ENCODE data around the gene CARD10.
"Not testable (repeated sequence)": the region's sequence is repeated elsewhere in the genome, so short reads cannot be mapped to it uniquely, and the experiment has no call there.

The CARD10 gene

GRCh38 chr22:37542416-37542815 lies 23.2 kb upstream of the CARD10 start:
- H3K9me3 Mint-ChIP-seq, H3K27ac Mint-ChIP-seq, H3K36me3 Mint-ChIP-seq, H3K4me3 Mint-ChIP-seq, H3K27me3 Mint-ChIP-seq: not testable (repeated sequence)
- H3K4me1 Mint-ChIP-seq, result peaks cover 17% of the 10 kb centered on the region

DNA sequence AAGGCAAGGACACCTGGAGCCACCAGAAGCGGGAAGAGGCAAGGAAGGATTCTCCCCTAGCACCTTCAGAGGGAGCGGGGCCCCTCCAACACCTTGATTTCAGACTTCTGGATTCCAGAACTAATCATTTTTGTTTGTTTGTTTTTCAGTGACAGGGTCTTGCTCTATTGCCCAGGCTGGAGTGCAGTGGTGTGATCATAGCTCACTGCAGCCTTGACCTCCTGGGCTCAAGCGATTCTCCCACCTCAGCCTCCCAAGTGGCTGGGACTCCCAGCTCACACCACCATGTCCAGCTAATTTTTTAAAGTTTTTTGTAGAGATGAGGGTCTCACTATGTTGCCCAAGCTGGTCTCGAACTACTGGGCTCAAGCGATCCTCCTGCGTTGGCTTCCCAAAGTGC lies 20.6 kb upstream of the CARD10 start:
- not testable (repeated sequence) for H3K27me3 Mint-ChIP-seq, H3K9me3 Mint-ChIP-seq, H3K4me3 Mint-ChIP-seq, H3K36me3 Mint-ChIP-seq
- peak overlapping the region; percentile 41 for H3K27ac Mint-ChIP-seq
- peaks cover 12% of the 10 kb centered on the region for H3K4me1 Mint-ChIP-seq

- Mint-ChIP-seq H3K4me1 (peaks cover 19% of the 10 kb centered on the region), H3K4me3 (peak overlapping the region; percentile 28), H3K9me3 (no peaks in the 10 kb centered on the region), H3K36me3 (no peaks in the 10 kb centered on the region), H3K27me3 (peaks cover 7% of the 10 kb centered on the region), H3K27ac (peak overlapping the region; percentile 26)
Observed at GRCh38 chr22:37538590-37539357, 19.6 kb upstream of the CARD10 start.

DNA sequence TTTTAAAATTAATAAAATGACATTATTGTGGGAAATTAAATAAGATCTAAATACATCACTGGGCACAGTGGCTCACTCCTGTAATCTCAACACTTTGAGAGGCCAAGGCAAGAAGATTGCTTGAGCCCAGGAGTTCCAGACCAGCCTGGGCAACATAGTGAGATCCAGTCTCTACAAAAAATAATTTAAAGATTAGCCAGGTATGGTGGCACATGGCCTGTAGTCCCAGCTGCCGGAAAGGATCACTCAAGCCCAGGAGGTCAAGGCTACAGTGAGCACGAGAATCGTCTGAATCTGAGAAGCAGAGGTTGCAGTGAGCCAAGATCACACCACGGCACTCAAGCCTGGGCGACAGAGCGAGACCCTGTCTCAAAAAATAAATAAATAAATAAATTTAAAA lies 15.9 kb upstream of the CARD10 start:
- peaks cover 3% of the 10 kb centered on the region for H3K27me3 Mint-ChIP-seq
- no peak overlapping the region for H3K27ac Mint-ChIP-seq
- peaks cover 21% of the 10 kb centered on the region for H3K4me1 Mint-ChIP-seq
- no peaks in the 10 kb centered on the region for H3K9me3 Mint-ChIP-seq
- no peak overlapping the region for H3K4me3 Mint-ChIP-seq
- no peaks in the 10 kb centered on the region for H3K36me3 Mint-ChIP-seq

DNA sequence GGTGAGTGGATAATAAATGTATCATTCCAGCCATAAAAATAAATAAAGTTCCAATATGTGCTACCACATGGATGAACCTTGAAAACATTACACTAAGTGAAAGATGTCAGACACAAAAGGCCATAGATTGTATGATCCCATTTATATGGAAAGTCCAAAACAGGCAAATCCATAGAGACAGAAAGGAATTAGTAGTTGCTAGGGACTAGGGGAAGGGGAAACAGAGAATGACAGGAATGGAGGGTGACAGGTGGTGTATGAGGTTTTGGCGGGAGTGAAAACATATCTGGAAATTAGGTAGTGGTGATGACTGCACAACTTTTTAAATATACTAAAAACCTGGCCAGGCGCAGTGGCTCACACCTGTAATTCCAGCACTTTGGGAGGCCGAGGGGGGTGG lies 15.2 kb upstream of the CARD10 start:
- H3K27ac Mint-ChIP-seq, result no peak overlapping the region
- no peaks in the 10 kb centered on the region for H3K36me3 Mint-ChIP-seq
- H3K9me3 Mint-ChIP-seq, result no peaks in the 10 kb centered on the region
- peaks cover 3% of the 10 kb centered on the region for H3K27me3 Mint-ChIP-seq
- H3K4me1 Mint-ChIP-seq, result peaks cover 27% of the 10 kb centered on the region
- no peak overlapping the region for H3K4me3 Mint-ChIP-seq

DNA sequence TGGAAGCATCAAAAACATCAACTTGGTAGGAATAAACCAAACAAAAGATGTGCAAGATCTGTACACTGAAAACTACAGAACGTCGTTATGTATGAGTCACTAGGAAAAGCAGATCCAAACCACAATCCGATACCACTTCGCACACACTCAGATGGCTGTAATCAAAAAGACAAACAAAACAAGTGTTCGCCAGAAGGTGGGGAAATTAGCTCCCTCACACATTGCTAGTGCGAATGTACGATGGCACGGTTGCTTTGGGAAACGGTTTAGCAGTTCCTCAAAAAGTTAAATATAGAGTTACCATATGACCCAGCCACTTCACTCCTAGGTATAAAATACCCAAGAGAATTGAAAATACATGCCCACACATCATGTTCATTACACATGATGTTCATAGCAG lies 14.8 kb upstream of the CARD10 start:
- H3K4me3 Mint-ChIP-seq, result no peak overlapping the region
- peaks cover 3% of the 10 kb centered on the region for H3K27me3 Mint-ChIP-seq
- H3K27ac Mint-ChIP-seq, result no peak overlapping the region
- H3K4me1 Mint-ChIP-seq, result peaks cover 25% of the 10 kb centered on the region
- H3K9me3 Mint-ChIP-seq, result no peaks in the 10 kb centered on the region
- no peaks in the 10 kb centered on the region for H3K36me3 Mint-ChIP-seq

DNA sequence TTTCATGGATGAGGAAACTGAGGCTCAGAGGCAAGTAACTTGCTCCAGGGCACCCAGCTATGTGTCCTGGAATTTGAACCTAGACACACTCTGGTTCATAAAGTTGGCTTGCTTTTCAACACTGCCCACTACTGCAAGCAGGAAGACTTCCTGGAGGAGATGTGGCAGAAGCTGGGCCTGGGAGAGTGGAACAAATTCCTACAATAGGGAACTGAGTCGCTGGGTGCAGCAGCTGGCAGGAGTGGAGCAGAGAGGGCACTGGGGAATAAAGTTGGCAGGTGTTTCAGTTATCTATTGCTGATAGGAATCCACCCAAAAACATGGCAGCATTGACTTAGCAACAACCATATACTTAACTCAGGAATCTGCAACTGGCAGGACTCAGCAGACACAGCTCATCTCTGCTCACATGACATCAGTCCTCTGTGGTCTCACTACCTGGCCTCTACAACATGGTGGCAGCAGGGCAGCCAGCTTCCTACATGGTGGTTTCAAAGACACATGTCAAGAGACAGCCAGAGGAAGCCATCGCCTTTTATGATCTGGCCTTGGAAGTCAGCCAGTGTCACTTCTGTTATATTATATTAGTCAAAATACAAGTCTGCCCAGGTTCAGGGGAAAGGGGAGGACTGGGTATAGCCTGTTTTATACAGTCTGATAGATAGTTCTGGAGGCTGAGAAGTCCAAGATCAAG lies 10.6 kb upstream of the CARD10 start:
- H3K27ac Mint-ChIP-seq, result peak overlapping the region; percentile 30
- no peaks in the 10 kb centered on the region for H3K9me3 Mint-ChIP-seq
- no peaks in the 10 kb centered on the region for H3K36me3 Mint-ChIP-seq
- H3K27me3 Mint-ChIP-seq, result no peaks in the 10 kb centered on the region
- peaks cover 19% of the 10 kb centered on the region for H3K4me1 Mint-ChIP-seq
- no peak overlapping the region for H3K4me3 Mint-ChIP-seq

DNA sequence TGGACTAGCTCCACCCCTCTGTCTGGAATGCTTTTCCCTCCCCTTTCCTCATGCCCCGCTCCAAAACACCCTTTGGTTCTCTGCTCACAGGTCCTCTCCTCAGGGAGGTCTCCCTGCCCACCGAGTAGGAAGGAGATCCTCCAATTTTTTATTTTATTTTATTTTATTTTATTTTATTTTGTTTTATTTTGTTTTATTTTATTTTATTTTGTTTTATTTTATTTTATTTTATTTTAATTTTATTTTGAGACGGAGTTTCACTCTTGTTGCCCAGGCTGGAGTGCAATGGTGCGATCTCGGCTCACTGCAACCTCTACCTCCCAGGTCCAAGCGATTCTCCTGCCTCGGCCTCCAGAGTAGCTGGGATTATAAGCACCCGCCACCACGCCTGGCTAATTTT lies 8.7 kb upstream of the CARD10 start:
- not testable (repeated sequence) for H3K9me3 Mint-ChIP-seq, H3K27me3 Mint-ChIP-seq, H3K4me1 Mint-ChIP-seq, H3K36me3 Mint-ChIP-seq, H3K4me3 Mint-ChIP-seq, H3K27ac Mint-ChIP-seq

DNA sequence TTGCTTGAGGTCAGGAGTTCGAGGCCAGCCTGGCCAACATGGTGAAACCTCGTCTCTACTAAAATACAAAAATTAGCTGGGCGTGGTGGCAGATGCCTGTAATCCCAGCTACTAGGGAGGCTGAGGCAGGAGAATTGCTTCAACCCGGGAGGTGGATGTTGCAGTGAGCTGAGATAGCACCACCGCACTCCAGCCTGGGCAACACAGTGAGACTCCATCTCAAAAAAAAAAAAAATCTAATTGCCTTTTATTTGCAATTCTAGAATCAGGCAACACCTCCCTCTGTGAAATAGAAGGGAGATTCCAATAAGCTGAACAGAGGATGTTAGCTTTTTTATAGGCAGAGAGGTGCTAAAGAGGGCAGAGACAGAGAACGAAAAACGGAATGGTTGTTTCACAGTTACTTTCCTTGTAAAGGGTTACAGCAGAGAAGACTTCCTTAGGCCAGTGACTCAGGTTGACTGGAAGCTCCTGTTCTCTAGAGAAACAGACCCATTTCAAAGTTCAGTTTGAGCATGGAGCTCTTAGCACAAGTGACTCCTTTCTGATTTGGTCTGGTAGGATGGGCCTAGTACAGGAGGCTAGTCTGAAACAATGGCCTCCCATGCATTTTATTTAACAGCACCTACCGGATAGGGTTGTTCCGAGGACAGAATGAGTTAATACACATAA lies 8.0 kb upstream of the CARD10 start:
- H3K9me3 Mint-ChIP-seq, H3K27ac Mint-ChIP-seq, H3K4me1 Mint-ChIP-seq, H3K27me3 Mint-ChIP-seq, H3K4me3 Mint-ChIP-seq, H3K36me3 Mint-ChIP-seq: not testable (repeated sequence)

DNA sequence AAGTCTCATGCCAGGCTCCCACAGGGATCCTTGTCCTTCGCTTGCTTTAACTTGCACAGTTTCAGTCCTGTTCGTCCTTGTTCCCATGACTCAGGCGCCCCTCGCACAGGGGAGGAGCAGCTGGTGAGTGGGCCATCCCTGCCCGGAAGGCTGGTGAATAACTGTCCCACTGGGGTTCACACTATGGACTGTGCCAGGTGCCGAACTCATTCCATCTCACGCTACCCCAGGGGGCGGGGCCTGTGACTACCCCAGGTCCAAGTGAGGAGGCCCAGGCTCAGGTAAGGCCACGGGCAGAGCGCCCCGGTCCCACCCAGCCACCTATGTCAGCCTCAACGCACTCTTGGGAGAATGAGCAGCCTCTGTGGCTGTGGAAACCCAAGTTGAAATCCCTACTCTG lies 7.2 kb upstream of the CARD10 start:
- Mint-ChIP-seq H3K36me3 (no peaks in the 10 kb centered on the region), H3K27me3 (peaks cover 6% of the 10 kb centered on the region), H3K27ac (no peak overlapping the region)

GRCh38 chr22:37525746-37526350 lies 6.6 kb upstream of the CARD10 start:
- peaks cover 12% of the 10 kb centered on the region for H3K27me3 Mint-ChIP-seq
- no peaks in the 10 kb centered on the region for H3K36me3 Mint-ChIP-seq
- no peaks in the 10 kb centered on the region for H3K9me3 Mint-ChIP-seq
- H3K27ac Mint-ChIP-seq, result no peak overlapping the region
- H3K4me3 Mint-ChIP-seq, result no peak overlapping the region
- H3K4me1 Mint-ChIP-seq, result peaks cover 8% of the 10 kb centered on the region

More for the DNA sequence above, 7.2 kb upstream of the CARD10 start:
- Mint-ChIP-seq H3K9me3 (no peaks in the 10 kb centered on the region), H3K4me1 (peaks cover 8% of the 10 kb centered on the region), H3K4me3 (no peak overlapping the region)

DNA sequence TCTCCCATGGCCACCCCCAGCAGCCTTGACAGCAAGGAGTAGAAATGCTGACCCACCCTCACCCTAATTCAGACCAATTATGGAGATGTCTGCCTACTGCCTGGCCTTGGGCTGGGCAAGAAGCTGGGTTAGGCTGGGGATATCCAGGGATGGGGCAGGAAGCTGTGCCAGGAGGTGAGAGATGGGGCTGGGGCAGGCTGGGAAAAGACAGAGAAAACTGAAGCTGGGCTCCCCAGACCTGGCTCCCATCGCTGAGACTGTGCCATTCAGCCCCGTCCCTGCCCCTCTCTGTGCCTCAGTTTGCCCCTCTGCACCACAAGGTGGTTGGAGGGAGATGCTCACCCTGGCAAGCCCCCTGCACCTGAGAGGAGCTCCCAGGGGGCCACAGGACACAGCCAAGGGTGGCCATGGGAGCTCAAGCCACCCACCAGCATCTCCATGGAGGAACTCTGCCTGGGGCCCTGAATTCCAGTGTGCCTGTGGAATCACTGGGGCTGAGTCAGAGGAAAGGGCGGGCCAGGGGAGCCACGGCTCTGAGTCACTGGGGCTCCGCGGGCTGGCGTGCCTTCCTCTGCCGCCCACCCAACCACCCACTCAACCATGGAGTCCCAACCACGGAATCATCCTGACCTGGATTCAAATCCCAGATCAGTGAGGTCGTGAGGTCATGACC lies 6.0 kb upstream of the CARD10 start:
- Mint-ChIP-seq H3K27me3 (peaks cover 12% of the 10 kb centered on the region), H3K36me3 (no peaks in the 10 kb centered on the region), H3K4me3 (no peak overlapping the region), H3K27ac (no peak overlapping the region), H3K4me1 (peaks cover 8% of the 10 kb centered on the region), H3K9me3 (no peaks in the 10 kb centered on the region)

DNA sequence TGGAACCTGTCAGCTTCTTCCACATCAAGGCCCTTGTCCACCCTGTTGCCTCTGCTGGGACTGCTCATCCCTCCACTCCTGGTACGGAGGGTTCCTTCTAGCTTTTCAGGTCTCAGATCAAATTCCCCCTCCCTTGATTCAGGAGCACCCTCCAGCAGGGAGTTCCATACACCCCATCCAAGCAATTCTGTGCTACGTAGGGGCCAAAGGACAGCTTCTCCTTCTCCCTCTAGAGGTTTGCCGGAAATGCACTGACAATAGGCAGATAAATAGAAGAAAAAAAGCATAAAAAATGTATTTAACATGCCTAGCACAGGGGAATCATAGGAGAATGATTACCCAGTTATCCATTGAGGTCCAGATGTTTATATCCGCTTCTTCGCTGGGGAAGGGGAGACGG lies 3.3 kb upstream of the CARD10 start:
- Mint-ChIP-seq H3K27me3 (peaks cover 18% of the 10 kb centered on the region), H3K27ac (no peak overlapping the region), H3K4me1 (peaks cover 8% of the 10 kb centered on the region), H3K4me3 (no peak overlapping the region), H3K9me3 (no peaks in the 10 kb centered on the region), H3K36me3 (no peaks in the 10 kb centered on the region)

DNA sequence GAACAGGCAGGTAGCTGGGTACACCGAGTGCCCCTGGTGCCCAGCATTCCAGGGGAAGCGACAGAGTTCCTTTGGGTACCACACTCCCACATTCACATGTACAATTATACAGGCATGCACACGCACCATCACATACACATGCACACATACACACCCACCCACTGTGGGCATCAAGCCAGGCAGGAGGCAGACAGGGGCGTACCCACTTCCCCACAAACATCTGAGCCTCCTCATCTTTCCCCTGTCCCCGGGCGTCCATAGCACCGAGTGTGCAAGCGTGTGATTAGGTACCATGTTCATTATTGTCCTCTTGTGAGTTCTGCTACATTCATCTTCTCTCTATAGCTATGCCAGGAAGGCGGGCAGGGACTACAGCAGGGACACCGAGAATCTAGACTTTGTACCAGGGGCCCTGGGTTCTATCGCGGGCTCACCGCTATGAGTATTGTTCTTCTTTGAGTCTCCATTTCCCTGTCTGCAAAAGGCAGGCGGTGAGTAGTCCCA lies 2.1 kb upstream of the CARD10 start:
- H3K36me3 Mint-ChIP-seq, result no peaks in the 10 kb centered on the region
- no peaks in the 10 kb centered on the region for H3K9me3 Mint-ChIP-seq
- H3K4me1 Mint-ChIP-seq, result peaks cover 8% of the 10 kb centered on the region
- H3K27ac Mint-ChIP-seq, result no peak overlapping the region
- peak overlapping the region; percentile 36 for H3K4me3 Mint-ChIP-seq
- peaks cover 18% of the 10 kb centered on the region for H3K27me3 Mint-ChIP-seq

DNA sequence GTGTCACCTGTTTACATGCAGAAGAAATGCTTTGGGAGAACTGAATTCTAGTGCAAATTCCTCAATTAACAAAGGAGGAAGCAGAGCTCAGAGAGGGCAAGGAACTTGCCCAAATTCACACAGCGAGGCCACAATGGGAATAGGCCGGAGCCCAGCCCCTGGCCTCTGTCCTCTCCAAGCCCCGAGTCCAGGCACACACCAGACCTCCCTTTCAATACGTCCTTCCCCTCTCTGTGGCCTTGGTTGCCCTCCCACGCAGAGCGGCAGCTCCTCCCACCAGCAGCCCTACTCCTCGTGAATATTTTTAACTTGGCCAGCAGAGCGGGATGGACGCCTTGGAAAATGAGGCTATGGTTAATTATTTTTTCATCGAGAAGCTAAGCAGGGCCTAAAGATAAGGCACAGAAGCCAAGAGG lies 1.6 kb upstream of the CARD10 start:
- Mint-ChIP-seq H3K4me1 (peaks cover 8% of the 10 kb centered on the region), H3K27ac (no peak overlapping the region), H3K9me3 (no peaks in the 10 kb centered on the region), H3K4me3 (peak overlapping the region; percentile 33), H3K27me3 (peaks cover 18% of the 10 kb centered on the region), H3K36me3 (no peaks in the 10 kb centered on the region)

All from activated naive CD4-positive, alpha-beta T cell treated with anti-CD3 and anti-CD28 coated beads, Interleukin-2, amount 50 U/mL, for 24 hours (primary cell).